ENCODE results near the gene MXRA8.

- TF ChIP-seq TARDBP (IDR thresholded peaks at IDR 0.05) (no peak), ARNT (IDR thresholded peaks at IDR 0.05) (no peak), NFRKB (IDR thresholded peaks at IDR 0.05) (no peak), SUZ12 (IDR thresholded peaks at IDR 0.05) (no peak), ELF4 (IDR thresholded peaks at IDR 0.05) (no peak), FOXA1 (IDR thresholded peaks at IDR 0.05) (no peak), ZNF384 (IDR thresholded peaks at IDR 0.05) (no peak), SP1 (IDR thresholded peaks at IDR 0.05) (no peak), FOXM1 (IDR thresholded peaks at IDR 0.05; ENCODE audit: borderline replicate concordance) (no peak)
Measured at GRCh38 chr1:1341549-1342021, 16.8 kb downstream of the MXRA8 start.

Measured in HEK293T (cell line).